Measurements from ENCODE around the gene CCDC83. TPM values are rescaled to one million over a fixed set of nuclear protein-coding genes. Genes with fewer than 3 reads are reported as not detected.

Gene CCDC83
- total and polyA plus RNA-seq, 9 of the 15 experiments (the other 6 are each of a cell fraction or from before 2014, with no cell fraction given): not detected

- TF ChIP-seq ZNF740 (CRISPR knock-in tag; IDR thresholded peaks at IDR 0.05) (no peak), ZNF740 (tag; IDR thresholded peaks at IDR 0.05) (no peak), NCOA4 (IDR thresholded peaks at IDR 0.05; ENCODE audit: partially characterized antibody) (no peak), SMC3 (conservative IDR thresholded peaks at IDR 0.05; ENCODE audit: insufficient read depth, low read depth, low read length) (no peak), ELF2 (CRISPR knock-in tag; IDR thresholded peaks at IDR 0.05) (no peak), SPI1 (IDR thresholded peaks at IDR 0.05; ENCODE audit: borderline replicate concordance, low read depth, low read length) (no peak), ZNF253 (CRISPR knock-in tag; conservative IDR thresholded peaks at IDR 0.05) (no peak), NCOA2 (IDR thresholded peaks at IDR 0.05; ENCODE audit: partially characterized antibody in 2 of 2) (no peak), NFIX (CRISPR knock-in tag; IDR thresholded peaks at IDR 0.05; ENCODE audit: low read depth) (no peak), ZBTB49 (CRISPR knock-in tag; IDR thresholded peaks at IDR 0.05; ENCODE audit: borderline replicate concordance) (no peak), IFI16 (CRISPR knock-in tag; IDR thresholded peaks at IDR 0.05) (no peak), POLR2AphosphoS5 (IDR thresholded peaks at IDR 0.05; ENCODE audit: control insufficient read depth, insufficient read depth, low read depth, low read length) (no peak), ZNF398 (CRISPR knock-in tag; IDR thresholded peaks at IDR 0.05) (no peak), DIDO1 (tag; IDR thresholded peaks at IDR 0.05; ENCODE audit: low read depth) (no peak), ZBTB26 (CRISPR knock-in tag; IDR thresholded peaks at IDR 0.05) (no peak), POLR2G (IDR thresholded peaks at IDR 0.05; ENCODE audit: low read depth, low read length) (no peak), ZNF766 (CRISPR knock-in tag; conservative IDR thresholded peaks at IDR 0.05) (no peak), U2AF2 (optimal IDR thresholded peaks at IDR 0.05; ENCODE audit: low read depth, low read length) (no peak)
Observed at GRCh38 chr11:85844439-85845123, 10.6 kb upstream of the CCDC83 start (continued).

Measured in K562 (cell line).